OCI-LY3 (cell line): ENCODE data around the gene DYDC1.

Experiments
- H2AFZ ChIP-seq: fragments of 200-600, 300-600 bp; shearing (Covaris generic); 2 replicates; pipeline ENCODE4 v1.6.0; 2014; ENCODE audit warnings: antibody characterized with exemption, low read depth, low read length
- H3K27ac ChIP-seq: fragments of 200-600, 300-600 bp; sonication (generic); 2 replicates; pipeline ENCODE4 v1.5.1; 2014; ENCODE audit warnings: mild to moderate bottlenecking, low read length, moderate library complexity, mixed read lengths
- H3K27me3 ChIP-seq: fragments of 200-600, 300-600 bp; sonication (generic); 2 replicates; pipeline ENCODE4 v1.6.1; 2014; ENCODE audit warnings: low read depth, low read length, mixed read lengths
- H3K36me3 ChIP-seq: fragments of 200-600, 300-600 bp; sonication (generic); replicated peaks from 2 replicates; pipeline ENCODE3; 2014; ENCODE audit warnings: low read depth, low read length, mixed read lengths
- H3K4me1 ChIP-seq: fragments of 300-600, 200-600 bp; sonication (generic); 2 replicates; pipeline ENCODE4 v1.6.1; 2014; ENCODE audit warnings: low read length, mixed read lengths
- H3K4me2 ChIP-seq: fragments of 200-600, 300-600 bp; sonication (generic); 2 replicates; pipeline ENCODE4 v1.6.1; 2014; ENCODE audit warnings: low read length, mixed read lengths
- H3K4me3 ChIP-seq: fragments of 300-600, 200-600 bp; sonication (generic); 2 replicates; pipeline ENCODE4 v1.5.1; 2014; ENCODE audit warnings: antibody characterized with exemption, mild to moderate bottlenecking, low read length, moderate library complexity
- H3K79me2 ChIP-seq: fragments of 300-600, 200-600 bp; shearing (Covaris generic); 2 replicates; pipeline ENCODE4 v1.6.1; 2014; ENCODE audit warnings: mild to moderate bottlenecking, low read length, mixed read lengths
- H3K9ac ChIP-seq: fragments of 300-600, 200-600 bp; shearing (Covaris generic); 2 replicates; pipeline ENCODE4 v1.6.0; 2014; ENCODE audit warnings: mild to moderate bottlenecking, low read length, moderate library complexity
- H3K9me3 ChIP-seq: fragments of 200-600, 300-600 bp; shearing (Covaris generic); 2 replicates; pipeline ENCODE4 v1.6.1; 2014; ENCODE audit warnings: low read length, mixed read lengths; ENCODE audit not compliant: insufficient read depth
- H4K20me1 ChIP-seq: fragments of 200-600, 300-600 bp; sonication (generic); 2 replicates; pipeline ENCODE4 v1.6.1; 2016; ENCODE audit warnings: low read length, mixed read lengths; ENCODE audit not compliant: insufficient read depth
- EZH2phosphoT487 ChIP-seq: fragments of 200-600 bp; shearing (Covaris generic); IDR thresholded peaks from 2 replicates; pipeline ENCODE4 v1.6.1; 2018; ENCODE audit warnings: antibody characterized with exemption, mixed run types, low read depth
- TF ChIP-seq, protein P1 (sequence below): fragments of 200-600, 300-600 bp; sonication (generic); IDR thresholded peaks from 2 replicates; pipeline ENCODE4 v1.5.1; 2014; ENCODE audit warnings: antibody characterized with exemption, low read length, low read depth

DYDC1 gene

DNA sequence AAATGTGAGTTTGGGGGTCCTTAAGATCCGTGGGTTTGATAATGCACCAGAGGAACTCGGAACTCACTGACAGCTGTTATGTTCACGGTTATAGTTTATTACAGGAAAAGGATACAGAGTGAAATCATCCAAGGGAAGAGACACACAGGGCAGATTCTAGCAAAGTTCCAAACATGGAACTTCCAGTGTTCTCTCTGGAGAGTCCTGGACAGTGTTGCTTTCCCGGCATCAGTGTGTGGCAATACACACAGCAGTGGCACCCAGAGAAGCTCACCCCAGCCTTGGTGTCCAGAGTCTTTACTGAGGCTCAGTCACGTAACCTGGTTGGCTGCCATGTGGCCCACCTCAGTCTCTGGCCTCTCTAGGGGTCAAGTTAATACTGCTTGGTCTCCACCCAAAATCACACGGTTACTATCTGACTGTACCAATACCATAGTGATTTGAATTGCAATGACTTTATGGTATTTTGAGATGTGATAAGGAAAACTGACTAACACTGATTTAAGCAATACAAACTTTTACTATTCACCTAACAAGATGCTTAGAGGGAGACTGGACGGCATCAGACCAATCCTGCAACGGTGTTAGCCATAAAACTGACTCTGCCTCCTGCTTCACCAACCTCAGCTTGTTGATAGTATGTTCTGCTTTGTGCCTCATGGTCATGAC, 43.7 kb upstream of the DYDC1 start:
- H3K4me1 ChIP-seq: no peaks in the 10 kb centered on the region
- no peak overlapping the region for H3K9ac ChIP-seq
- H3K4me3 ChIP-seq: no peak overlapping the region
- H3K36me3 ChIP-seq: no peaks in the 10 kb centered on the region
- no peak overlapping the region for H3K27ac ChIP-seq
- H3K27me3 ChIP-seq: no peaks in the 10 kb centered on the region
- H3K79me2 ChIP-seq: no peaks in the 10 kb centered on the region
- no peaks in the 10 kb centered on the region for H3K9me3 ChIP-seq
- H3K4me2 ChIP-seq: no peak overlapping the region
- no peak for TF ChIP-seq EZH2phosphoT487
- TF ChIP-seq, protein P1, sequence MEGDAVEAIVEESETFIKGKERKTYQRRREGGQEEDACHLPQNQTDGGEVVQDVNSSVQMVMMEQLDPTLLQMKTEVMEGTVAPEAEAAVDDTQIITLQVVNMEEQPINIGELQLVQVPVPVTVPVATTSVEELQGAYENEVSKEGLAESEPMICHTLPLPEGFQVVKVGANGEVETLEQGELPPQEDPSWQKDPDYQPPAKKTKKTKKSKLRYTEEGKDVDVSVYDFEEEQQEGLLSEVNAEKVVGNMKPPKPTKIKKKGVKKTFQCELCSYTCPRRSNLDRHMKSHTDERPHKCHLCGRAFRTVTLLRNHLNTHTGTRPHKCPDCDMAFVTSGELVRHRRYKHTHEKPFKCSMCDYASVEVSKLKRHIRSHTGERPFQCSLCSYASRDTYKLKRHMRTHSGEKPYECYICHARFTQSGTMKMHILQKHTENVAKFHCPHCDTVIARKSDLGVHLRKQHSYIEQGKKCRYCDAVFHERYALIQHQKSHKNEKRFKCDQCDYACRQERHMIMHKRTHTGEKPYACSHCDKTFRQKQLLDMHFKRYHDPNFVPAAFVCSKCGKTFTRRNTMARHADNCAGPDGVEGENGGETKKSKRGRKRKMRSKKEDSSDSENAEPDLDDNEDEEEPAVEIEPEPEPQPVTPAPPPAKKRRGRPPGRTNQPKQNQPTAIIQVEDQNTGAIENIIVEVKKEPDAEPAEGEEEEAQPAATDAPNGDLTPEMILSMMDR: no peak
- no peaks in the 10 kb centered on the region for H4K20me1 ChIP-seq
- no peak overlapping the region for H2AFZ ChIP-seq

GRCh38 chr10:80397014-80397413, 40.5 kb upstream of the DYDC1 start:
- Histone ChIP-seq H3K27me3 (no peaks in the 10 kb centered on the region), H3K27ac (no peak overlapping the region), H3K36me3 (no peaks in the 10 kb centered on the region), H3K4me2 (no peak overlapping the region), H3K9ac (no peak overlapping the region), H3K4me1 (no peaks in the 10 kb centered on the region), H3K4me3 (no peak overlapping the region), H4K20me1 (no peaks in the 10 kb centered on the region), H3K9me3 (no peaks in the 10 kb centered on the region), H2AFZ (no peak overlapping the region), H3K79me2 (no peaks in the 10 kb centered on the region)
- TF ChIP-seq, protein P1: no peak
- TF ChIP-seq EZH2phosphoT487: no peak

GRCh38 chr10:80394358-80394916, 37.9 kb upstream of the DYDC1 start:
- H3K9ac ChIP-seq: no peak overlapping the region
- H3K4me3 ChIP-seq: no peak overlapping the region
- 0 out of 2 replicates have a peak, but pooled peaks cover 2% of the 10 kb centered on the region for H3K27me3 ChIP-seq
- no peak overlapping the region for H3K4me2 ChIP-seq
- H4K20me1 ChIP-seq: no peaks in the 10 kb centered on the region
- H3K79me2 ChIP-seq: no peaks in the 10 kb centered on the region
- H3K9me3 ChIP-seq: no peaks in the 10 kb centered on the region
- no peaks in the 10 kb centered on the region for H3K4me1 ChIP-seq
- no peak overlapping the region for H3K27ac ChIP-seq
- no peak overlapping the region for H2AFZ ChIP-seq
- H3K36me3 ChIP-seq: no peaks in the 10 kb centered on the region
- TF ChIP-seq, protein P1: no peak
- TF ChIP-seq EZH2phosphoT487: no peak

GRCh38 chr10:80392250-80392649, 35.7 kb upstream of the DYDC1 start:
- H4K20me1 ChIP-seq: no peaks in the 10 kb centered on the region
- no peaks in the 10 kb centered on the region for H3K4me1 ChIP-seq
- TF ChIP-seq, protein P1: no peak
- TF ChIP-seq EZH2phosphoT487: no peak
- H3K4me3 ChIP-seq: no peak overlapping the region
- H3K36me3 ChIP-seq: no peaks in the 10 kb centered on the region
- H3K9me3 ChIP-seq: no peaks in the 10 kb centered on the region
- H3K4me2 ChIP-seq: no peak overlapping the region
- H2AFZ ChIP-seq: no peak overlapping the region
- H3K9ac ChIP-seq: no peak overlapping the region
- H3K27ac ChIP-seq: no peak overlapping the region
- H3K27me3 ChIP-seq: 0 out of 2 replicates have a peak, but pooled peaks cover 8% of the 10 kb centered on the region
- H3K79me2 ChIP-seq: no peaks in the 10 kb centered on the region
